ENCODE results near the gene TMEM117.
"Not testable (repeated sequence)": the region's sequence is repeated elsewhere in the genome, so short reads cannot be mapped to it uniquely, and the experiment has no call there.

Gene TMEM117

GRCh38 chr12:44117337-44117736, 281.5 kb downstream of the TMEM117 start:
- DNase-seq = no peak

- no peak for DNase-seq
These were observed 283.1 kb downstream of the TMEM117 start for GRCh38 chr12:44118946-44119345.

GRCh38 chr12:44126806-44127205, 290.9 kb downstream of the TMEM117 start:
- no peak for DNase-seq

- DNase-seq = no peak
These were observed 292.3 kb downstream of the TMEM117 start for GRCh38 chr12:44127966-44128710.

- no peak for DNase-seq
These were observed 307.3 kb downstream of the TMEM117 start for GRCh38 chr12:44143175-44143574.

- DNase-seq = no peak
These were observed 313.1 kb downstream of the TMEM117 start for GRCh38 chr12:44148936-44149335.

- no peak for DNase-seq
These were observed 318.2 kb downstream of the TMEM117 start for GRCh38 chr12:44154128-44154527.

- DNase-seq = no peak
These were observed 319.5 kb downstream of the TMEM117 start for GRCh38 chr12:44155358-44155757.

- no peak for DNase-seq
These were observed 321.5 kb downstream of the TMEM117 start for GRCh38 chr12:44157359-44157758.

GRCh38 chr12:44158746-44159145, 322.9 kb downstream of the TMEM117 start:
- DNase-seq = no peak

- DNase-seq = no peak
These were observed 323.3 kb downstream of the TMEM117 start for GRCh38 chr12:44159216-44159615.

GRCh38 chr12:44159862-44160261, 324.0 kb downstream of the TMEM117 start:
- DNase-seq = no peak

GRCh38 chr12:44162961-44163360, 327.1 kb downstream of the TMEM117 start:
- DNase-seq = no peak

- no peak for DNase-seq
These were observed 338.2 kb downstream of the TMEM117 start for GRCh38 chr12:44174053-44174452.

GRCh38 chr12:44184499-44185206, 348.8 kb downstream of the TMEM117 start:
- no peak for DNase-seq

GRCh38 chr12:44193281-44193680, 357.4 kb downstream of the TMEM117 start:
- no peak for DNase-seq

GRCh38 chr12:44195719-44196118, 359.8 kb downstream of the TMEM117 start:
- DNase-seq = not testable (repeated sequence)

GRCh38 chr12:44206045-44206444, 370.2 kb downstream of the TMEM117 start:
- DNase-seq = no peak

- no peak for DNase-seq
These were observed 381.4 kb downstream of the TMEM117 start for GRCh38 chr12:44217146-44217883.

- DNase-seq = no peak
These were observed 387.9 kb downstream of the TMEM117 start for GRCh38 chr12:44223736-44224135.

- DNase-seq = no peak
These were observed 388.7 kb downstream of the TMEM117 start for GRCh38 chr12:44224399-44225148.

GRCh38 chr12:44225149-44225510, 389.2 kb downstream of the TMEM117 start:
- DNase-seq = no peak

- no peak for DNase-seq
These were observed 391.7 kb downstream of the TMEM117 start for GRCh38 chr12:44227616-44228015.

Data from NCI-H345 (cell line).